ENCODE results near the gene NPAS2. TPM values are rescaled to one million over a fixed set of nuclear protein-coding genes. Genes with fewer than 3 reads are reported as not detected.

Gene NPAS2
- total RNA-seq, 1 donor from 2014 or later, result 10.7 TPM

DNA sequence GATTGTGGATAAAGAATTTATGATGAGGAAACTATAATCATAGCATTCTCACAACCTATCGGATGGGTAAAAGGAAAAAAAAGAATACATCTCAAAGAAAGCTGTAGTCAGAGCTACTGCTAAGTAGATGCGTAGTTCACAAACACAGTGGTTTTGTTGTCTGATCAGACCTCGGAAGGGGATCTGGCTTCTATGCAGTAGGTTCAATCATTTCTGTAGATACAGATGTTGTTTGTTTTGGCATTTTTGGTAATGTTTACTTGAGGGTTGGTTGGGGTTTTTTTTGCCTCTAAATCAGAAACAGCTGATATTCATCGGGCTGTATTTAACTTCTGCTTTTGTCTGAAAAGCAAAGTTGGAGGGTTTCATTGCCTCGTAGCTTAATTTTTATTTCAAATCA, 42.1 kb downstream of the NPAS2 start:
- H3K9me3 Mint-ChIP-seq, result no peaks in the 10 kb centered on the region
- H3K27me3 Mint-ChIP-seq, result no peaks in the 10 kb centered on the region
- no peak overlapping the region for H3K4me3 Mint-ChIP-seq
- no peak for DNase-seq (ENCODE audit: extremely low spot score, unreplicated experiment)
- no peaks in the 10 kb centered on the region for H3K4me1 Mint-ChIP-seq (ENCODE audit: unreplicated experiment)
- H3K36me3 Mint-ChIP-seq, result peaks cover 3% of the 10 kb centered on the region
- no peak overlapping the region for H3K27ac Mint-ChIP-seq
- TF ChIP-seq, protein P1, sequence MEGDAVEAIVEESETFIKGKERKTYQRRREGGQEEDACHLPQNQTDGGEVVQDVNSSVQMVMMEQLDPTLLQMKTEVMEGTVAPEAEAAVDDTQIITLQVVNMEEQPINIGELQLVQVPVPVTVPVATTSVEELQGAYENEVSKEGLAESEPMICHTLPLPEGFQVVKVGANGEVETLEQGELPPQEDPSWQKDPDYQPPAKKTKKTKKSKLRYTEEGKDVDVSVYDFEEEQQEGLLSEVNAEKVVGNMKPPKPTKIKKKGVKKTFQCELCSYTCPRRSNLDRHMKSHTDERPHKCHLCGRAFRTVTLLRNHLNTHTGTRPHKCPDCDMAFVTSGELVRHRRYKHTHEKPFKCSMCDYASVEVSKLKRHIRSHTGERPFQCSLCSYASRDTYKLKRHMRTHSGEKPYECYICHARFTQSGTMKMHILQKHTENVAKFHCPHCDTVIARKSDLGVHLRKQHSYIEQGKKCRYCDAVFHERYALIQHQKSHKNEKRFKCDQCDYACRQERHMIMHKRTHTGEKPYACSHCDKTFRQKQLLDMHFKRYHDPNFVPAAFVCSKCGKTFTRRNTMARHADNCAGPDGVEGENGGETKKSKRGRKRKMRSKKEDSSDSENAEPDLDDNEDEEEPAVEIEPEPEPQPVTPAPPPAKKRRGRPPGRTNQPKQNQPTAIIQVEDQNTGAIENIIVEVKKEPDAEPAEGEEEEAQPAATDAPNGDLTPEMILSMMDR (conservative IDR thresholded peaks at IDR 0.05), result no peak

DNA sequence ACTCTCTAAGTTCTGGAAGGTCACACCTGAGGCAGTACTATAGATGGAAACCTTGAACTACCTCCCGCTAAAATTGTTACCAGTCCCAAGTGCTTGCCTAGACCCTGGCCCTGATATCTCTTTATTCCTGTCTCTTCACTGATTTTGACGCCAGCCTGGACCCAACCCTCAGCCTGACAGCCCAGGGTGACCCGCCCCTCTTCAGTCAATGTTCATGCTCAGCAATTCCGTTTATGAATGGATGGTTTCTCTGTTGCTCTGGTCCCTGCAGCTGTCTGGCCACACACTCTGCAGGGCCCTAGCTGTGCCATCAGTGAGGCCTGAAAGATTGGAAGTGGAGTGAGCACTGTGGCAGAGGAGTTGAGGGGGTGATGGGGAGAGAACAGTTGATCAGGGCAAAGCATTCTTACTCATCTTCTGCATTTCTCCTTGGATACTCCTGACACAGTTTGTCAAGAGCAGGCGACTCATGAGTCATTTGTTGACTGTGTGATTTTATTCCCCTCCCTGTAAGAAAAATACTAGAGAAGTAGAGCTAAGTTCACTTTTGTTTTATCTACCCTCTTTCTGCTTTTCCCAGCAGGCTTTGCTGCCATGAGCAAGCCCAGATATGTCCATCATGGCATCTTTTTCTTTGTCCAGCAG, 46.0 kb downstream of the NPAS2 start:
- Mint-ChIP-seq H3K4me1 (ENCODE audit: unreplicated experiment) (no peaks in the 10 kb centered on the region), H3K4me3 (no peak overlapping the region), H3K36me3 (peaks cover 3% of the 10 kb centered on the region), H3K9me3 (peaks cover 5% of the 10 kb centered on the region), H3K27ac (peak overlapping the region; percentile 67), H3K27me3 (no peaks in the 10 kb centered on the region)
- no peak for DNase-seq (ENCODE audit: extremely low spot score, unreplicated experiment)
- TF ChIP-seq, protein P1 (conservative IDR thresholded peaks at IDR 0.05), result no peak

DNA sequence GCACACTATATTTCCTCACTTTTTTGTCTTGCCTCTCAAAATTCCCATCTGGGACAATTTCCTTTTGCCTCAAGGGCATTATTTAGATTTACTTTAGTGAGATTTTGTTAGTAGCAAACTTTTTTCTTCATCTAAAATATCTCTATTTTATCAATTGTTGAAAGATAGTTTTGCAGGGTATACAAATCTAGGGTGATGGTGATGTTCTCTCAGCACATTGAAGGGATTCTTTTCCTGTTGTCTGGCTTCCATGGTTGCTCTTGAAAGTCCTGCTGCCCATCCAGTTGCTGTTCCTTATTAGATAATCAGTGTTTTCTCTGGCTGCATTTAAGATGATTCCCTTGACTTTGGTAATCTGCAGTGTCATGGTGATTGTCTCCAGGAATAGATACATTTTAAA, 48.1 kb downstream of the NPAS2 start:
- DNase-seq (ENCODE audit: extremely low spot score, unreplicated experiment), result no peak
- H3K4me3 Mint-ChIP-seq, result no peak overlapping the region
- TF ChIP-seq, protein P1 (conservative IDR thresholded peaks at IDR 0.05), result no peak

DNA sequence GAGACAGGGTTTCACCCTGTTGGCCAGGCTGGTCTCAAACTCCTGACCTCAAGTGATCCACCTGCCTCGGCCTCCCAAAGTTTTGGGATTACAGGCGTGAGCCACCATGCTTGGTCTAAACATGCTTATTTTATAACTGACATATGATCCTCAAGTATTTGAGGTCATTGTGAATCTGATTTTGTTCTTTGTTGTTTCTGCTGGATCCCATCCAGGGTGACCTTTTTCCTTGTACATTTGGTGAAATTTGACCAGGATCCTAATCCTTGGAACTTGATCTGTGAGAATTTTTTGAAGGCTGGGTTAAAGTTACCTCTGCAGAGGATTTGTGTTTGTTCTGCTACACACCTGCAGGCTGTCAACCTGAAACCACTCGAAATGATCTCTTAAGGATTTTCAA, 49.2 kb downstream of the NPAS2 start:
- DNase-seq (ENCODE audit: extremely low spot score, unreplicated experiment), result no peak
- Mint-ChIP-seq H3K4me1 (ENCODE audit: unreplicated experiment) (no peaks in the 10 kb centered on the region), H3K4me3 (no peak overlapping the region), H3K36me3 (no peaks in the 10 kb centered on the region), H3K9me3 (peaks cover 5% of the 10 kb centered on the region), H3K27me3 (no peaks in the 10 kb centered on the region), H3K27ac (no peak overlapping the region)
- TF ChIP-seq, protein P1 (conservative IDR thresholded peaks at IDR 0.05), result no peak

More for the DNA sequence above, 48.1 kb downstream of the NPAS2 start:
- H3K27me3 Mint-ChIP-seq, result no peaks in the 10 kb centered on the region
- no peaks in the 10 kb centered on the region for H3K36me3 Mint-ChIP-seq
- no peaks in the 10 kb centered on the region for H3K4me1 Mint-ChIP-seq (ENCODE audit: unreplicated experiment)
- H3K27ac Mint-ChIP-seq, result no peak overlapping the region
- peaks cover 5% of the 10 kb centered on the region for H3K9me3 Mint-ChIP-seq

DNA sequence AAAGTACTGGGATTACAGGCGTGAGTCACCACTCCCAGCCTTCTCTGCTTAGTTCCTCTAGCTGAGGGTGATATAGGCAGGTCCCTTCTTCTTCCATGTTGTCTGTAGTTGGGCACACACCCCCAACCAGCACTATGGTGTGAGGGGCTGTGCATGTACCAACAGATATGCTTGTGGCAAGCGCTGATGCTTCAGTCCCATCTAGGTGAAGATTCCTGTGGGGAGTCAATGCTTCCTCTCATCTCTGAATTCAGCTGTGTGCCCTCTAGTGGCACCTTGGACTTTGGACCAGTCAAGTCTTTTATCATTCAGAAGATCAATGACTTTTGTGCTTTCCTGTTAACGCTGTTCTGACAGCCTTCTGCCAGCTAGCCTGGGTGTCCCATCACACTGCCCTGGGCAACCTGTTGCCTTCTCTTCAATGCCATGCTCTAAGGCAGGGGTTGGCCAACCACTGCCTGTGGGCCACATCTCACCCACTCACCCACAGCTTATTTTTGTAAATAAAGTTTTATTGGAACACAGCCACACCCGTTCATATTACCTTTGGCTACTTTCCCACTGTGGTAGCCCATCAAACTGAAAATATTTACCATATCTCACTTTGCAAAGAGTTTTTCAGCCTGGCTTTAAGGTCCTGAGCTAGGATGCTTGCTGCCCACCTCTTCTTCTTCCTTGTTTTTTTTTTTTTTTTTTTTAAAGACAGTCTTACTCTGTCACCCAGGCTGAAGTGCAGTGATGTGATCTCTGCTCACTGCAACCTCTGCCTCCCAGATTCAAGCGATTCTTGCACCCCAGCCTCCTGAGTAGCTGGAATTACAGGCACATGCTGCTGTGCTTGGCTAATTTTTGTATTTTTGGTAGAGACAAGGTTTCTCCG, 51.0 kb downstream of the NPAS2 start:
- H3K4me1 Mint-ChIP-seq (ENCODE audit: unreplicated experiment), result peaks cover 6% of the 10 kb centered on the region
- H3K9me3 Mint-ChIP-seq, result peaks cover 5% of the 10 kb centered on the region
- TF ChIP-seq, protein P1 (conservative IDR thresholded peaks at IDR 0.05), result peak; percentile 45
- H3K27me3 Mint-ChIP-seq, result no peaks in the 10 kb centered on the region
- H3K4me3 Mint-ChIP-seq, result no peak overlapping the region
- H3K27ac Mint-ChIP-seq, result no peak overlapping the region
- H3K36me3 Mint-ChIP-seq, result no peaks in the 10 kb centered on the region
- DNase-seq (ENCODE audit: extremely low spot score, unreplicated experiment), result no peak

Data from type B pancreatic cell (in vitro differentiated cells).